Loucy (cell line): ENCODE results near the gene FSD1L.

Source experiments
- H2AFZ ChIP-seq: fragments of 200-600 bp; sonication (generic); 2 replicates; pipeline ENCODE4 v1.6.0; 2016; ENCODE audit warnings: antibody characterized with exemption, mild to moderate bottlenecking, low read length, moderate library complexity
- H3F3A ChIP-seq: fragments of 200-600 bp; 2 replicates; pipeline ENCODE4 v1.6.0; 2016; ENCODE audit warnings: antibody characterized with exemption, low read depth, mild to moderate bottlenecking
- H3K27me3 ChIP-seq: fragments of 200-600 bp; sonication (generic); 2 replicates; pipeline ENCODE4 v1.6.1; 2014; ENCODE audit warnings: low read length, mild to moderate bottlenecking; ENCODE audit not compliant: insufficient read depth, poor library complexity, severe bottlenecking
- H3K36me3 ChIP-seq: fragments of 200-600 bp; sonication (generic); 2 replicates; pipeline ENCODE4 v1.6.1; 2016; ENCODE audit warnings: low read length; ENCODE audit not compliant: insufficient read depth
- H3K4me1 ChIP-seq: fragments of 200-600 bp; sonication (generic); 2 replicates; pipeline ENCODE4 v1.5.1; 2014; ENCODE audit warnings: low read length, mild to moderate bottlenecking; ENCODE audit not compliant: insufficient read depth, poor library complexity, severe bottlenecking
- H3K4me2 ChIP-seq: fragments of 200-600 bp; sonication (generic); 2 replicates; pipeline ENCODE4 v1.6.0; 2014; ENCODE audit warnings: antibody characterized with exemption, low read length, low read depth, mild to moderate bottlenecking; ENCODE audit not compliant: poor library complexity, severe bottlenecking
- H3K4me3 ChIP-seq: fragments of 200-600 bp; sonication (generic); 2 replicates; pipeline ENCODE4 v1.5.1; 2014; ENCODE audit warnings: low read length, mild to moderate bottlenecking, mixed read lengths; ENCODE audit not compliant: poor library complexity, severe bottlenecking
- H3K79me2 ChIP-seq: fragments of 200-600 bp; sonication (generic); 2 replicates; pipeline ENCODE4 v1.6.1; 2014; ENCODE audit warnings: low read length; ENCODE audit not compliant: insufficient read depth
- H3K9ac ChIP-seq: fragments of 200-600 bp; sonication (generic); 2 replicates; pipeline ENCODE4 v1.6.0; 2014; ENCODE audit warnings: mild to moderate bottlenecking, low read depth, low read length, moderate library complexity; ENCODE audit not compliant: poor library complexity, severe bottlenecking
- H3K9me2 ChIP-seq: fragments of 200-600 bp; sonication (generic); replicated peaks from 2 replicates; pipeline ENCODE4 v1.6.1; 2016; ENCODE audit warnings: low read depth, low read length, mixed read lengths
- H3K9me3 ChIP-seq: fragments of 200-600 bp; sonication (generic); 2 replicates; pipeline ENCODE4 v1.6.1; 2014; ENCODE audit warnings: mild to moderate bottlenecking, antibody characterized with exemption, low read length, low read depth; ENCODE audit not compliant: insufficient read depth
- H4K20me1 ChIP-seq: fragments of 200-600 bp; sonication (generic); 2 replicates; pipeline ENCODE4 v1.6.0; 2014; ENCODE audit warnings: antibody characterized with exemption, low read length, mild to moderate bottlenecking; ENCODE audit not compliant: insufficient read depth, poor library complexity, severe bottlenecking
- EZH2phosphoT487 ChIP-seq: fragments of 200-600 bp; IDR thresholded peaks from 2 replicates; pipeline ENCODE4 v1.6.1; 2018; ENCODE audit warnings: antibody characterized with exemption, mild to moderate bottlenecking, moderate library complexity, borderline replicate concordance
- TF ChIP-seq, protein P1 (sequence below): fragments of 200-600 bp; sonication (generic); conservative IDR thresholded peaks from 2 replicates; pipeline ENCODE4 v1.5.1; 2014; ENCODE audit warnings: mild to moderate bottlenecking, antibody characterized with exemption, low read length

FSD1L gene

DNA sequence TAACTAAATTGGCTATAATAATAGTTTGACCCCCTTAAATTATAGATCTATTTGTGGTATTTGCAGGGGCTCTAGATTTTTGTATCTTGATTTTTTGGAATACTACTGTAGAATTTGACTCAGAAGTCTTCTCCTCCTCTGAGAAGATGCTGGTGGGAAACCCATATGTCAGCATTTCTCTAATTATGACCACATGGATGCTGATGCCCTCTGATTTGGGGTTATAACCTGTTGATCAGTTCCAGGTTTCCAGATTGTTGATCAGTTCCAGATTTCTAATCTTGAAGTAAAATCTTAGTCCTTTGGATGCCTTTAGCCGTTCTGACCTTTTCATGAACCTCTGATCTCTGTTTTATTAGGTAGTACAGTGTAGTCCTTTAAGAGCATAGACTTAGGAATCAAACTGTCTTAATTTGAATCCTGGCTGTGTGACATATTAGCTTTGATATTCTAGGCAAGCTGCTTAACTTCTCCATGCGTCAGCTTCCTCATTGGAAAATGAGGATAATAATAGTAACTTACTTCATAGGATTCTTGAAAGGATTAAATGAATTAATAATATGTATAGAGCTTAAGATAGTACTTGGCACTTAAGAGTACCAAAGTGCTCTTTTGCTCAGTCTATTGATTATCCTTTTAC lies 8.1 kb downstream of the FSD1L start:
- Histone ChIP-seq H2AFZ (no peak overlapping the region), H3F3A (no peaks in the 10 kb centered on the region), H3K9me2 (no peaks in the 10 kb centered on the region), H3K27me3 (no peaks in the 10 kb centered on the region), H3K79me2 (peaks cover 12% of the 10 kb centered on the region; the same call in 1 of the 2 replicates), H4K20me1 (no peaks in the 10 kb centered on the region), H3K4me2 (no peak overlapping the region), H3K4me3 (no peak overlapping the region), H3K4me1 (peaks cover 14% of the 10 kb centered on the region), H3K36me3 (no peaks in the 10 kb centered on the region), H3K9ac (no peak overlapping the region), H3K9me3 (peaks cover 13% of the 10 kb centered on the region; the same call in 1 of the 2 replicates)
- TF ChIP-seq, protein P1, sequence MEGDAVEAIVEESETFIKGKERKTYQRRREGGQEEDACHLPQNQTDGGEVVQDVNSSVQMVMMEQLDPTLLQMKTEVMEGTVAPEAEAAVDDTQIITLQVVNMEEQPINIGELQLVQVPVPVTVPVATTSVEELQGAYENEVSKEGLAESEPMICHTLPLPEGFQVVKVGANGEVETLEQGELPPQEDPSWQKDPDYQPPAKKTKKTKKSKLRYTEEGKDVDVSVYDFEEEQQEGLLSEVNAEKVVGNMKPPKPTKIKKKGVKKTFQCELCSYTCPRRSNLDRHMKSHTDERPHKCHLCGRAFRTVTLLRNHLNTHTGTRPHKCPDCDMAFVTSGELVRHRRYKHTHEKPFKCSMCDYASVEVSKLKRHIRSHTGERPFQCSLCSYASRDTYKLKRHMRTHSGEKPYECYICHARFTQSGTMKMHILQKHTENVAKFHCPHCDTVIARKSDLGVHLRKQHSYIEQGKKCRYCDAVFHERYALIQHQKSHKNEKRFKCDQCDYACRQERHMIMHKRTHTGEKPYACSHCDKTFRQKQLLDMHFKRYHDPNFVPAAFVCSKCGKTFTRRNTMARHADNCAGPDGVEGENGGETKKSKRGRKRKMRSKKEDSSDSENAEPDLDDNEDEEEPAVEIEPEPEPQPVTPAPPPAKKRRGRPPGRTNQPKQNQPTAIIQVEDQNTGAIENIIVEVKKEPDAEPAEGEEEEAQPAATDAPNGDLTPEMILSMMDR: no peak
- no peak for TF ChIP-seq EZH2phosphoT487

DNA sequence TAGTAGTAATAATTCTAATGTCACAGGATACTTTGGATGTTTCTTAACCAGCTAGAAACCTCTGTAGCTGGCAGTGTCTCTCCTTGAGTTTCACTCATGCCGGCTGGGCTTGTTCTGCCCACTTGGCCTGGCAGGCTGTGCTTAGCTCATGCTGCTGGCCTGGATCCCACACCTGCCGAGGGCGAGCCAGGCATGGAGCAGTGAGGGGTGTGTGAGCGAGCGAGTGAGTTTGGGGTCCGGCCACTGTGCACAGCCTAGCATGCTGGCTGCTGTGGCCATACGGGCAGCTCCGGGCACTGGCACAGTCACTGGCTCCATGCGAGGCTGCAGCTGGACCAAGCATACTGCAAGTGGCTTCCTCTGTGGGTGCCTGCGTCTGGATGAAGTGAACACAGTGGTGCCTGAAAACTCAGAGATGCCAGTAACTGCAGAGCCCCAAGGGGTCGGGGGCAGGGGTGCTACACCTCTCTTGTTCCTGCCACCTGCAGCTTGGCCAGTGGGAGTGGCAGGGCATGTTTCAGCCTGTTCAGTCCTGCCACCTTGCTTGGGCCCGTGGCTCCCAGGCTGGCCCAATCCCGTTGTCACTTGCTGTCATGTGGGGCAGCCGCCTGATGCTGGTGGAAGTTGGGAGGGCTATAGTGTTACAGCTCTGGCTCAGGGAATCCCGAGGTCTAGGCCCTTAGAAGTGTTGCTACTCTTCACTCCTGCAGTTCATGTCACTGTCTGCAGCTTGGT lies 9.9 kb downstream of the FSD1L start:
- Histone ChIP-seq H3K36me3 (no peaks in the 10 kb centered on the region), H3K79me2 (peaks cover 9% of the 10 kb centered on the region; the same call in 1 of the 2 replicates), H3K9me2 (no peaks in the 10 kb centered on the region), H4K20me1 (no peaks in the 10 kb centered on the region), H3K9ac (no peak overlapping the region), H3K4me3 (no peak overlapping the region), H2AFZ (no peak overlapping the region), H3F3A (no peaks in the 10 kb centered on the region), H3K9me3 (peaks cover 13% of the 10 kb centered on the region; the same call in 1 of the 2 replicates), H3K27me3 (no peaks in the 10 kb centered on the region), H3K4me2 (no peak overlapping the region), H3K4me1 (peaks cover 5% of the 10 kb centered on the region)
- TF ChIP-seq, protein P1: no peak
- TF ChIP-seq EZH2phosphoT487: no peak

DNA sequence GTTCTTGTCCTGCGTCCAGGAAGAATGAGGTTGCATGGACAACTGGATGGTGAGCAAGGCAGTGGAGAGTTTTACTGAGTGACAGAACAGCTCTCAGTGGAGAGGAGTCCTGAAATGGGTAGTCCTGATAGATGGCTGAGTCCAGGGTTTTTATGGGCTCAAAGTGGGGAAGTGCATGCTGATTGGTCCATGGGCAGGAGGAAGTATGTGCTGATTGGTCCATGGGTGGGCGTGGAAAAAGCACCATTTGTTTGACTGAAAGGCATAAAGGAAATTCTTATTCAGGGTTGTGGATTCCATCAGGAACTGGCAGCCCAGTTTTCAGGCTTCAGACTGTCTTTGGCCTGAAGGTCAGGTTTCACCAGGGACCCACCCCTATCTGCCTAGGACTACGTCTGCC lies 10.6 kb downstream of the FSD1L start:
- no peaks in the 10 kb centered on the region for H4K20me1 ChIP-seq
- no peak overlapping the region for H3K9ac ChIP-seq
- no peak overlapping the region for H3K4me2 ChIP-seq
- H3K4me3 ChIP-seq: no peak overlapping the region
- peaks cover 13% of the 10 kb centered on the region; the same call in 1 of the 2 replicates for H3K9me3 ChIP-seq
- H3K4me1 ChIP-seq: peaks cover 4% of the 10 kb centered on the region
- no peaks in the 10 kb centered on the region for H3K36me3 ChIP-seq
- no peaks in the 10 kb centered on the region for H3F3A ChIP-seq
- no peak for TF ChIP-seq EZH2phosphoT487
- TF ChIP-seq, protein P1: no peak
- H3K79me2 ChIP-seq: peaks cover 9% of the 10 kb centered on the region; the same call in 1 of the 2 replicates
- no peak overlapping the region for H2AFZ ChIP-seq
- H3K27me3 ChIP-seq: no peaks in the 10 kb centered on the region
- H3K9me2 ChIP-seq: no peaks in the 10 kb centered on the region
